ENCODE results near the gene MARVELD1. TPM values are rescaled to one million over a fixed set of nuclear protein-coding genes. Genes with fewer than 3 reads are reported as not detected.

MARVELD1 gene
- total RNA-seq (1 to 10 TPM; 4.3 to 4.7 TPM), polyA plus RNA-seq (0.15 TPM)

DNA sequence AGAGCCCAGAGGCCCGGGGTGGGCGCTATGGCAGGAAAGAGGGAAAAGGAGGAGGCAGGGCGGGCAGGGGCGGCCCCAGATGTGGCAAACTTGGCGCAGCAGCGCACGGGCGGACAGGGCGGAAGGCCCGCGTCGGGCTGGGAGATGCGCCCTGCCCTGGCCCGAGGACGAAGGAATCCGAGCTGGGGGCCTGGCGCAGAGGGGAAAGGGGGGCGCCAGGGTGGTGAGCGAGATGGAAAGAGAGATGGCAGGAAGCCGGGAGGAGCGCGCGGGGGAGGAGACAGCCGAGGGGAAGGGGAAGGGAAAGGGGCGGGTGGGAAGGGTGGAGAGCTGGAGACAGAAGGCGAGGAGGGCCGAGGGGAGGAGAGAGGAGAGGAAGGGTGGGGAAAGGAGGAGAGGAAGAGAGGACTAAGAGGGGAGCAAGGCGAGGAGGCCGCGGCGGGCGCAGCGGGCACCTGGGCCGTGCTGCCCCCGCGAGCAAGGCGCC lies at the start of gene MARVELD1:
Gene MARVELD1, plus strand, starts transcription at position 392 of the 487 bp plus-strand sequence. CDS start 147 bp downstream, outside the sequence.
- peaks cover 23 to 25% of the 10 kb centered on the region in 2 donors for H3K27me3 Mint-ChIP-seq
- peaks cover 3% of the 10 kb centered on the region for H3K27me3 ChIP-seq (ENCODE audit: insufficient read depth, low read length, poor library complexity, severe bottlenecking)
- DNase-seq: no peak
- H3K9me3 ChIP-seq (ENCODE audit: low read length): no peaks in the 10 kb centered on the region
- no peaks in the 10 kb centered on the region for H3K36me3 ChIP-seq (ENCODE audit: insufficient read depth, low read length)
- H3K4me1 Mint-ChIP-seq: peaks cover 9 to 23% (median 9%) of the 10 kb centered on the region in 3 donors
- H3K27ac ChIP-seq (ENCODE audit: low read depth, low read length): peak within 1 kb of the TSS; percentile 9
- peak within 1 kb of the TSS; percentile 86 to 100 (median 99) for H3K4me3 Mint-ChIP-seq
- CTCF ChIA-PET: interaction anchor here (0.8 to 14.6 kb wide), 7 partner anchors 9 to 37 kb away, joined by 3 to 199 read pairs (median 6); partner anchors contain the start of genes AVPI1 and ZFYVE27
- H3K36me3 Mint-ChIP-seq: peaks cover 0 to 3% (median 0%) of the 10 kb centered on the region in 3 donors
- POLR2A ChIA-PET: interaction anchor here (1.0 to 2.3 kb wide), 3 partner anchors 10 to 26 kb away, joined by 3 to 13 read pairs (median 10); partner anchors contain the start of genes AVPI1 and ZFYVE27
- no peaks in the 10 kb centered on the region for H3K4me1 ChIP-seq (ENCODE audit: insufficient read depth, low read length)
- H3K27ac Mint-ChIP-seq: peak within 1 kb of the TSS; percentile 18 to 98 (median 95)
- H3K9me3 Mint-ChIP-seq: no peaks in the 10 kb centered on the region
- peak within 1 kb of the TSS; percentile 59 for H3K4me3 ChIP-seq (ENCODE audit: low read length)

DNA sequence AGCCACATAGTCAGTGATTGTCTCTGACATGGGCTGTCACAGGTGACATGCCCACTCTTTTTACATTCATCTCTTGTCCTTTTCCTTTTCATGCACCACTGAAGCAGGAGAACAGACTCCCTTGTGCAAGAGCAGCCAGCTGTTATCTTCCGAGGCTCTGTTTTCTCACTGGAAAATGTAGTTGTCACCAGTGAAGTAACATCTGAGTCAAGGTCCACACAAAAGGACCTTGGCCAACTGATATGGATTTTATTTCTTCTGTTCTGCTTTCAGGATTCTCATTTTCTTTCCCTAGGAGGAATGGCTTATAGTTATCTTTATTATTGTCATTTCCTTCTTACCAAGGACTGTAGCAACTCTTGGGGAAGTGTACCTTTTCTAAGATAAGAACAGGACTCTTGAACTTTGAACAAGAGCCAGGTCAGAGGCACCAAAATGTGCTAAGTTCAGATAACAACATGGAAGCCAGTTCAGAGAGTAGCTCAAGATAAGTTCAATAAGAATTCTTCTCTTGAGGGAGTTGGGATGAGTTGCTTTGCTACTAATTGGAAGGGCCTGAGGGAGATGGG lies 49.2 kb upstream of the MARVELD1 start:
- CTCF ChIA-PET: no interaction called here
- no peaks in the 10 kb centered on the region for H3K4me1 ChIP-seq (ENCODE audit: insufficient read depth, low read length)
- H3K9me3 Mint-ChIP-seq: no peaks in the 10 kb centered on the region
- H3K36me3 Mint-ChIP-seq: peaks cover 10 to 70% (median 29%) of the 10 kb centered on the region in 3 donors
- H3K4me1 Mint-ChIP-seq: peaks cover 0 to 12% (median 4%) of the 10 kb centered on the region in 3 donors
- no peak overlapping the region for H3K27ac Mint-ChIP-seq
- H3K27ac ChIP-seq (ENCODE audit: low read depth, low read length): peak overlapping the region; percentile 13
- H3K4me3 ChIP-seq (ENCODE audit: low read length): no peak overlapping the region
- no peak for DNase-seq
- H3K9me3 ChIP-seq (ENCODE audit: low read length): no peaks in the 10 kb centered on the region
- POLR2A ChIA-PET: no interaction called here
- no peak overlapping the region for H3K4me3 Mint-ChIP-seq
- no peaks in the 10 kb centered on the region for H3K27me3 Mint-ChIP-seq
- peaks cover 12% of the 10 kb centered on the region for H3K36me3 ChIP-seq (ENCODE audit: insufficient read depth, low read length)
- no peaks in the 10 kb centered on the region for H3K27me3 ChIP-seq (ENCODE audit: insufficient read depth, low read length, poor library complexity, severe bottlenecking)

DNA sequence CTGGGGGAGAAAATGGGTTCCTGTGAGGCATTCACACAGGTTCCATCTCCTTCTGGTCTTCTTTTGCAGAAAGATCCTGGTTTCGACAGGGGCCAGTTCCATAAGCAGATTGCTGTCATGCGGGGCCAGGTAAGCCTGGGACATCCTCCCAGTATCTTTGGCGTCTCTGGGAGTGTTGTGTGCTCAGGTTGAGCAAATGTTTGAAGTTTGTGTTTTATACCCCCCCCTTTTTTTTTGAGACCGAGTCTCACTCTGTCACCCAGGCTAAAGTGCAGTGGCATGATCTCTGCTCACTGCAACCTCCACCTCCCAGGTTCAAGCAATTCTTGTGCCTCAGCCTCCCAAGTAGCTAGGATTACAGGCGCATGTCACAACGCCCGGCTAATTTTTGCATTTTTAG lies 46.5 kb upstream of the MARVELD1 start:
- no peak overlapping the region for H3K27ac Mint-ChIP-seq
- peaks cover 10 to 70% (median 25%) of the 10 kb centered on the region in 3 donors for H3K36me3 Mint-ChIP-seq
- no peaks in the 10 kb centered on the region for H3K9me3 ChIP-seq (ENCODE audit: low read length)
- CTCF ChIA-PET: no interaction called here
- no peak overlapping the region for H3K4me3 Mint-ChIP-seq
- H3K9me3 Mint-ChIP-seq: no peaks in the 10 kb centered on the region
- H3K36me3 ChIP-seq (ENCODE audit: insufficient read depth, low read length): peaks cover 12% of the 10 kb centered on the region
- DNase-seq: no peak
- H3K4me1 ChIP-seq (ENCODE audit: insufficient read depth, low read length): no peaks in the 10 kb centered on the region
- peaks cover 0 to 12% (median 4%) of the 10 kb centered on the region in 3 donors for H3K4me1 Mint-ChIP-seq
- POLR2A ChIA-PET: no interaction called here
- no peak overlapping the region for H3K4me3 ChIP-seq (ENCODE audit: low read length)
- H3K27ac ChIP-seq (ENCODE audit: low read depth, low read length): no peak overlapping the region
- H3K27me3 ChIP-seq (ENCODE audit: insufficient read depth, low read length, poor library complexity, severe bottlenecking): no peaks in the 10 kb centered on the region
- no peaks in the 10 kb centered on the region for H3K27me3 Mint-ChIP-seq

DNA sequence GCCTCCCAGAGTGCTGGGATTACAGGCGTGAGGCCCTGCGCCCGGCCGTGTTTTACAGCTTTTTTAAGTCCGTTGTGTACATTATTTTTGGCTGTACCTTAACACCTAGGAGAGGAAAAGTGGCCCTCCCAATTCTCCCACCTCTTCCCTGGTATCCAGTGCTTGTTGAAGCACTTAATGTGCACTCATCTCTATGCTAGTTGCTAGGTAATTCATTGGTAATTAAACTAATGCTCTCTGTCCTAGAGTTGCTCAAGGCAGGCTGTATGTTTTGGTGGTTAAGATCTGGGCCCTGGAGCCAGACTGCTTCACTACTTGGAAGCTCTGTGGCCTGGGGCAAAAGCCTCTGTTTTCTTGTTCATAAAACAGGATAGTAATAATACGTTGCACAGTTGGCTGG lies 46.1 kb upstream of the MARVELD1 start:
- POLR2A ChIA-PET: no interaction called here
- peaks cover 12% of the 10 kb centered on the region for H3K36me3 ChIP-seq (ENCODE audit: insufficient read depth, low read length)
- no peaks in the 10 kb centered on the region for H3K9me3 Mint-ChIP-seq

DNA sequence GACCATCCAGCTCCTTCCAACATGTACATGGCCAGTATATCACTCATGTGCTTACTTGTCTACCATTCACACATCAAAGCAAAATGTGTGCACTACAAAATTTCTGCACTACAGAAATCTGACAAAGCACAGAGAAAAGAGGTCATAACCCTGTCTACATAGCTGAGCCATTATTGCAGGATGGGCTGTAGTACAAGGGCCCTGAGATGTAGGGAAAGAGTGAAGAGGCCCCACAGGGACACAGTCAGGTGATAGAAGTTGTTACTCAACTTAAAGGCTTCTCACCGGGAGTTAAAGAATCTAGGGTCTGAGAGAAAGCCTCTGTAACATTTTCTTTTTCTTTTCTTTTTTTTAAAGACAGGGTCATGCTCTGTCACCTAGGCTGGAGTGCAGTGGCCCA lies 44.0 kb upstream of the MARVELD1 start:
- Histone ChIP-seq H3K27ac (ENCODE audit: low read depth, low read length) (no peak overlapping the region), H3K4me1 (ENCODE audit: insufficient read depth, low read length) (no peaks in the 10 kb centered on the region), H3K4me3 (ENCODE audit: low read length) (no peak overlapping the region), H3K9me3 (ENCODE audit: low read length) (no peaks in the 10 kb centered on the region), H3K36me3 (ENCODE audit: insufficient read depth, low read length) (peaks cover 25% of the 10 kb centered on the region), H3K27me3 (ENCODE audit: insufficient read depth, low read length, poor library complexity, severe bottlenecking) (no peaks in the 10 kb centered on the region)
- H3K27me3 Mint-ChIP-seq: no peaks in the 10 kb centered on the region
- H3K27ac Mint-ChIP-seq: peak overlapping the region in 4 of 8 donors; percentile 7 to 67 (median 42)
- POLR2A ChIA-PET: interaction anchor here (1.0 to 1.5 kb wide), 2 partner anchors 17 to 36 kb away, joined by 3 to 4 read pairs; partner anchors contain the start of gene AVPI1
- H3K36me3 Mint-ChIP-seq: peaks cover 14 to 68% (median 16%) of the 10 kb centered on the region in 3 donors
- H3K9me3 Mint-ChIP-seq: no peaks in the 10 kb centered on the region
- peaks cover 0 to 12% (median 4%) of the 10 kb centered on the region in 3 donors for H3K4me1 Mint-ChIP-seq
- no peak overlapping the region for H3K4me3 Mint-ChIP-seq
- CTCF ChIA-PET: interaction anchor here (1.0 to 2.2 kb wide), 2 partner anchors 8 to 63 kb away, joined by 4 to 6 read pairs; no protein-coding TSS in a partner anchor
- no peak for DNase-seq

More for the DNA sequence above, 46.1 kb upstream of the MARVELD1 start:
- no peaks in the 10 kb centered on the region for H3K9me3 ChIP-seq (ENCODE audit: low read length)
- no peaks in the 10 kb centered on the region for H3K27me3 ChIP-seq (ENCODE audit: insufficient read depth, low read length, poor library complexity, severe bottlenecking)
- CTCF ChIA-PET: interaction anchor here (0.6 to 2.2 kb wide), 3 partner anchors 10 to 41 kb away, joined by 3 to 6 read pairs (median 6); no protein-coding TSS in a partner anchor
- no peak for DNase-seq
- Mint-ChIP-seq H3K27ac (peak overlapping the region in 3 of 8 donors; percentile 0 to 78 (median 76)), H3K4me1 (peaks cover 0 to 12% (median 4%) of the 10 kb centered on the region in 3 donors), H3K4me3 (no peak overlapping the region), H3K36me3 (peaks cover 10 to 69% (median 25%) of the 10 kb centered on the region in 3 donors), H3K27me3 (no peaks in the 10 kb centered on the region)
- no peaks in the 10 kb centered on the region for H3K4me1 ChIP-seq (ENCODE audit: insufficient read depth, low read length)
- no peak overlapping the region for H3K27ac ChIP-seq (ENCODE audit: low read depth, low read length)
- no peak overlapping the region for H3K4me3 ChIP-seq (ENCODE audit: low read length)

DNA sequence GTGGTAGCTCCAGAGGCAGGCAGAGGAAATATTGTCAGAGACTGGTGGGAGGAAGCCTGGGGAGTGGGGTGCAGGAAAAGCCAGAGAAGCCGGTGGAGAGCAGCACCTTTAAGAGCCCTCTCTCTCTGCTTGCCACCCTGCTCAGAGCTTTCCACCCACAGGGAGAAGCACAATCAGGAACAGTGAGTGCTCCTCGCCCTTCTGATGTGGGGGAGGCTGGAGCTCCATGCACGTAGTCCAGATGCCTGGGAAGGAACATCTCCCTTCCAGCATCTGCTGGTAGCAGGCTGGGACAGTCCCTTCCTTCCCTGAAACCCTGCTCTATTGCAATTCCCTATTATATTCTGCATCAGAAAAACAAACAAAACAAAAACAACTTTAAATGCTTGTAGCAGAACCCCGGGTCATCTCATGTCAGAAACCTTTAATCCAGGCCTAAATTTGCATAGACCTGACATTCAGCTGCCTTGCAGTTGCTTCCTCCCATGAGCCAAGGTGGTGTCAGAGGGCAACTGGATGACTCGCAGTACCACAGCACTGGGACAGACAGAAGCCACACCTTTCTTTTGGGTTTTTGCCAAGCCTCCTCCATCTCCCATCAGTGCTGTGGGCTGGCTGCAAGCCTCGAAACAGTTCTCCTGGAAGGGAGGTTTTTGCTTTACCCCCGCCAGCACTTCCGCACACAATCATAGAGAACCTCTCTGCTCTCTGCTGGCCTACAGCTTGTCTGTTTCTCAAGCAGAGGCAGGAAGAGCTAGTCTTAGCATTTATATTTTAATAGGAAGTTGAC lies 39.6 kb upstream of the MARVELD1 start:
- no peaks in the 10 kb centered on the region for H3K27me3 Mint-ChIP-seq
- H3K4me3 Mint-ChIP-seq: peak overlapping the region in 1 of 7 donors; percentile 18
- no peak overlapping the region for H3K27ac ChIP-seq (ENCODE audit: low read depth, low read length)
- H3K27me3 ChIP-seq (ENCODE audit: insufficient read depth, low read length, poor library complexity, severe bottlenecking): no peaks in the 10 kb centered on the region
- no peaks in the 10 kb centered on the region for H3K4me1 ChIP-seq (ENCODE audit: insufficient read depth, low read length)
- H3K9me3 Mint-ChIP-seq: no peaks in the 10 kb centered on the region
- ChIA-PET CTCF (interaction anchor here (1.3 to 7.4 kb wide), 2 partner anchors 28 to 59 kb away, joined by 4 to 119 read pairs; partner anchors contain the start of gene ZFYVE27), POLR2A (no interaction called here)
- no peaks in the 10 kb centered on the region for H3K4me1 Mint-ChIP-seq
- H3K36me3 Mint-ChIP-seq: peaks cover 4 to 61% (median 7%) of the 10 kb centered on the region in 3 donors
- peaks cover 15% of the 10 kb centered on the region for H3K36me3 ChIP-seq (ENCODE audit: insufficient read depth, low read length)
- DNase-seq: no peak
- H3K9me3 ChIP-seq (ENCODE audit: low read length): no peaks in the 10 kb centered on the region
- H3K27ac Mint-ChIP-seq: no peak overlapping the region
- no peak overlapping the region for H3K4me3 ChIP-seq (ENCODE audit: low read length)

DNA sequence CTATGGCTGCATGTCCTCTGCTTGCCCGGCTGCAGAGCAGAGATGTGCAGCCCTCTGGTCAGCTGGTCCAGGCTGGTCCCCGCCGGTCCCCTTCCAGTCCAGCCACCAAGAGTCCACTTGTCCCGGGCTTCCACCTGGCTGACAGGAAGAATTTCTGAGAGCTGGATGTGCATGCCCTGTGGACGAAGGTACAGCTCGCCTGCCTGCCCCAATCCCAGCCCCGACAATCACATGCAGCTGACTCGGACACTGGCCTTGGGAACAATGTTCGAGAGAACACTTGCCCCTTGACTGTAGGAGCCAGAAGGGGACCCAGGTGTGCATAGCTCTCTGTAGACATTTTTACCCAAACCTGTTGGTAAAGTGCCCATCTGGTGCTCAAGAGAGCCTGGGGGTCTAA lies 38.3 kb upstream of the MARVELD1 start:
- ChIA-PET CTCF (interaction anchor here (0.9 to 7.4 kb wide), 8 partner anchors 9 to 77 kb away, joined by 3 to 119 read pairs (median 4); partner anchors contain the start of genes AVPI1, MARVELD1 and ZFYVE27), POLR2A (no interaction called here)
- Histone ChIP-seq H3K27me3 (ENCODE audit: insufficient read depth, low read length, poor library complexity, severe bottlenecking) (no peaks in the 10 kb centered on the region), H3K4me3 (ENCODE audit: low read length) (no peak overlapping the region), H3K9me3 (ENCODE audit: low read length) (no peaks in the 10 kb centered on the region), H3K36me3 (ENCODE audit: insufficient read depth, low read length) (peaks cover 15% of the 10 kb centered on the region), H3K4me1 (ENCODE audit: insufficient read depth, low read length) (no peaks in the 10 kb centered on the region), H3K27ac (ENCODE audit: low read depth, low read length) (no peak overlapping the region)
- Mint-ChIP-seq H3K9me3 (no peaks in the 10 kb centered on the region), H3K4me3 (no peak overlapping the region), H3K27me3 (no peaks in the 10 kb centered on the region), H3K27ac (peak overlapping the region in 1 of 8 donors; percentile 42), H3K4me1 (no peaks in the 10 kb centered on the region), H3K36me3 (peaks cover 3 to 56% (median 7%) of the 10 kb centered on the region in 3 donors)
- no peak for DNase-seq
